Activated naive CD8-positive, alpha-beta T cell (primary cell): ENCODE measurements around the gene RCOR1.

Experiments used
- H3K27ac Mint-ChIP-seq: one replicate; pipeline ENCODE4 v1.8.0; 2021; ENCODE audit warnings: mixed read lengths
- H3K27me3 Mint-ChIP-seq: one replicate; pipeline ENCODE4 v1.8.0; 2021; ENCODE audit warnings: mixed read lengths
- H3K36me3 Mint-ChIP-seq: one replicate; pipeline ENCODE4 v1.8.0; 2021; ENCODE audit warnings: mixed read lengths
- H3K4me1 Mint-ChIP-seq: one replicate; pipeline ENCODE4 v1.8.0; 2021; ENCODE audit warnings: low read depth, mixed read lengths
- H3K4me3 Mint-ChIP-seq: one replicate; pipeline ENCODE4 v1.8.0; 2021; ENCODE audit warnings: mild to moderate bottlenecking, mixed read lengths
- H3K9me3 Mint-ChIP-seq: one replicate; pipeline ENCODE4 v1.8.0; 2021; ENCODE audit warnings: low read depth, mixed read lengths

Gene RCOR1

GRCh38 chr14:102711946-102712345 lies 119.5 kb downstream of the RCOR1 start:
- H3K4me1 Mint-ChIP-seq = peaks cover 2% of the 10 kb centered on the region
- H3K36me3 Mint-ChIP-seq = peaks cover 4% of the 10 kb centered on the region

DNA sequence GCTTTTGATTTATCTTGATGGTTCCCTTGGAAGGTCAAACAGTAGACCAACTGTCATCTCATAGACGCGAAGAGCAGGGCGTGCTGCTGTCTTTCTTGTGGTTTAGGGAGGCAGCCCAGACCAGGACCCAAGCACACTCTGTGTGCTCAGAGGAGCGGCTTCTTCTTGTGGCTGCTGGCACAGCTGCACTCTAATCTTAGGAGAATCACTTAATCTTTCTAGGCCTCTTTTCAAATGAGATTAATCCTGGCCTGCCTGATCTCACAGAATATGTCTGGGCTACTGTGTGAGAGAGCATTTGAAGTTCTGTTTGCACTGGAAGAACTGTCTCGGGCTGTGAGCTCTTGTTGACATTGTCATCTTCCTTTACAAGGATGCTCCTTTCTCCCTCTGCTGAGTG lies 124.8 kb downstream of the RCOR1 start:
- H3K9me3 Mint-ChIP-seq = no peaks in the 10 kb centered on the region
- H3K27me3 Mint-ChIP-seq = no peaks in the 10 kb centered on the region
- H3K4me3 Mint-ChIP-seq = no peak overlapping the region
- H3K4me1 Mint-ChIP-seq = peaks cover 8% of the 10 kb centered on the region
- H3K36me3 Mint-ChIP-seq = peaks cover 16% of the 10 kb centered on the region
- H3K27ac Mint-ChIP-seq = no peak overlapping the region

More at GRCh38 chr14:102711946-102712345, 119.5 kb downstream of the RCOR1 start:
- Mint-ChIP-seq H3K9me3 (no peaks in the 10 kb centered on the region), H3K27ac (no peak overlapping the region), H3K27me3 (no peaks in the 10 kb centered on the region), H3K4me3 (no peak overlapping the region)

- peaks cover 24% of the 10 kb centered on the region for H3K36me3 Mint-ChIP-seq
- H3K27ac Mint-ChIP-seq = no peak overlapping the region
- H3K4me1 Mint-ChIP-seq = no peaks in the 10 kb centered on the region
These were observed 130.2 kb downstream of the RCOR1 start for GRCh38 chr14:102722646-102723045.

GRCh38 chr14:102723650-102724049 lies 131.2 kb downstream of the RCOR1 start:
- Mint-ChIP-seq H3K36me3 (peaks cover 22% of the 10 kb centered on the region), H3K4me3 (no peak overlapping the region), H3K27me3 (no peaks in the 10 kb centered on the region), H3K27ac (no peak overlapping the region), H3K4me1 (no peaks in the 10 kb centered on the region), H3K9me3 (no peaks in the 10 kb centered on the region)

More at GRCh38 chr14:102722646-102723045, 130.2 kb downstream of the RCOR1 start:
- H3K4me3 Mint-ChIP-seq = no peak overlapping the region
- no peaks in the 10 kb centered on the region for H3K9me3 Mint-ChIP-seq
- H3K27me3 Mint-ChIP-seq = no peaks in the 10 kb centered on the region

DNA sequence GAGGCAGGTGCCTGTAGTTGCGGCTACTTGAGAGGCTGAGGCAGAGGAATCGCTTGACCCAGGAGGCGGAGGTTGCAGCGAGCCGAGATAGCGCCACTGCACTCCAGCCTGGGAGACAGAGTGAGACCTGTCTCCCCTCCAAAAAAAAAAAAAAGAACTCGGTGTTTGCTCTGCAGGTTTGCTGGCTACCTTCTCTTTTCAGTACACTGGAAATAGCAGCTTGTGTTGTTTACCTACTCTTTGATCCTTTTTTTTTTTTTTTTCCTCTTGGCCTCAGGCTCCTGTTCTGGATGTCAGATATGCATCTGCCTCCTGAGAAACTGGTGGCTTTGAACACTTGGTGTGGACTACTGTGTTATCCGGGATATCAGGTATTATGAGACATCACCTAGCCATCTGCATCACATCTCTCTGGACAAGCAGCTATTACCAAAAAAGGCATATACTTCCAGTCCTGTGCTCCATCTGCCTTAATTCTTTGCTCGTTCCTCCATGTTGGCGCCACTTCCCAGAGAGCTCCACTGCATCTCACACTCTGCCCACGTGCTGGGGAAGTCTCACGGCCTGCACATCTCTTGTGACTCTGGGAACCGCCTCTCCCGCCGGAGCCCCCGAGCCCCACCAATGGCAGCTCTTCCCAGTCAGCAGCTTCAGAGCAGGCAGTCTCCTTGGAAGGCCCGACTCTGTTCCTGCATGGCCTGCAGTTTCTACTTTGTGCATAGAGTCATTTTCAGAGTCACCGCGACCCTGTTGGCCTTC lies 133.9 kb downstream of the RCOR1 start:
- Mint-ChIP-seq H3K4me1 (no peaks in the 10 kb centered on the region), H3K27ac (no peak overlapping the region), H3K9me3 (no peaks in the 10 kb centered on the region), H3K27me3 (no peaks in the 10 kb centered on the region), H3K36me3 (peaks cover 16% of the 10 kb centered on the region), H3K4me3 (no peak overlapping the region)

DNA sequence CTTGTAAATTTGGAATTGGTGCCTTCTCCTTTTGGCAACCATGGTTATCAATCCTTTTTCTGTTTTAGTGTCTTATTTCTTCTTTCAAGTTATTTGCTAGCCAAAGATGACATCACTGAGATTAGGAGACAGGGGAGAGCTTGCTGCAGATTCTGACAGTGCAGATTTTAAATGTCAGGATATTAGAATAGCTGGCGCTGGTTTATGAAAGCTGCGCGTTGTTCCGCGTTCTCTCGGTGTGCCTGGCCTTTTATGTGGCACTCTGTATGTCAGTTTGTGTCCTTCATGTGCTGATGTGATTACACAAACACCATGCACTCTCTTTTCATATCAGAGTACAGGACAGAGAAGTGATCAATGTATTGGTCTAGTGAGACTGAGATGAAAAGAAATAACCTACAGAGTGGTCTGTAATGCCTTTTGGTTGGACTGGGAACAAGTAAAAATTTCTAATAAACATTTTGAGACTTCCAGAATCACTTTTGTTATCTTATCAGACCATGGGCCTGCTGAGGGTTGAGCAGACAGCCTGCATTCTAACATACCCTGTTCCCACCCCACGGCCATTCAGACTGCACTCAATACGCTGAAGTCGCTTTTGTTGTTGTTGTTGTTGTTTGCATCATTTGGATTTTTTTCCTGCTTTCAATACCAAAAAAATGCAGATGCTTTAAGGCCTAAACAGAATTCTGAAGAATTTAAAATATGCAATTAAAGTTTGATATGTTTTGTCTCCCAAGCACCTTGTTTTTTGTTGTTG lies 135.1 kb downstream of the RCOR1 start:
- peaks cover 16% of the 10 kb centered on the region for H3K36me3 Mint-ChIP-seq
- no peaks in the 10 kb centered on the region for H3K4me1 Mint-ChIP-seq
- H3K9me3 Mint-ChIP-seq = no peaks in the 10 kb centered on the region
- H3K27ac Mint-ChIP-seq = no peak overlapping the region
- H3K27me3 Mint-ChIP-seq = no peaks in the 10 kb centered on the region
- no peak overlapping the region for H3K4me3 Mint-ChIP-seq

GRCh38 chr14:102728501-102728900 lies 136.1 kb downstream of the RCOR1 start:
- Mint-ChIP-seq H3K36me3 (peaks cover 16% of the 10 kb centered on the region), H3K27ac (no peak overlapping the region), H3K9me3 (no peaks in the 10 kb centered on the region), H3K4me3 (no peak overlapping the region), H3K4me1 (no peaks in the 10 kb centered on the region), H3K27me3 (no peaks in the 10 kb centered on the region)

- H3K4me1 Mint-ChIP-seq = no peaks in the 10 kb centered on the region
- H3K9me3 Mint-ChIP-seq = no peaks in the 10 kb centered on the region
- H3K4me3 Mint-ChIP-seq = no peak overlapping the region
- H3K36me3 Mint-ChIP-seq = peaks cover 13% of the 10 kb centered on the region
- H3K27me3 Mint-ChIP-seq = no peaks in the 10 kb centered on the region
- no peak overlapping the region for H3K27ac Mint-ChIP-seq
These were observed 136.8 kb downstream of the RCOR1 start for GRCh38 chr14:102729268-102729667.

GRCh38 chr14:102729825-102730224 lies 137.4 kb downstream of the RCOR1 start:
- H3K4me3 Mint-ChIP-seq = no peak overlapping the region
- H3K9me3 Mint-ChIP-seq = no peaks in the 10 kb centered on the region
- no peak overlapping the region for H3K27ac Mint-ChIP-seq
- H3K4me1 Mint-ChIP-seq = no peaks in the 10 kb centered on the region
- peaks cover 10% of the 10 kb centered on the region for H3K36me3 Mint-ChIP-seq
- no peaks in the 10 kb centered on the region for H3K27me3 Mint-ChIP-seq

DNA sequence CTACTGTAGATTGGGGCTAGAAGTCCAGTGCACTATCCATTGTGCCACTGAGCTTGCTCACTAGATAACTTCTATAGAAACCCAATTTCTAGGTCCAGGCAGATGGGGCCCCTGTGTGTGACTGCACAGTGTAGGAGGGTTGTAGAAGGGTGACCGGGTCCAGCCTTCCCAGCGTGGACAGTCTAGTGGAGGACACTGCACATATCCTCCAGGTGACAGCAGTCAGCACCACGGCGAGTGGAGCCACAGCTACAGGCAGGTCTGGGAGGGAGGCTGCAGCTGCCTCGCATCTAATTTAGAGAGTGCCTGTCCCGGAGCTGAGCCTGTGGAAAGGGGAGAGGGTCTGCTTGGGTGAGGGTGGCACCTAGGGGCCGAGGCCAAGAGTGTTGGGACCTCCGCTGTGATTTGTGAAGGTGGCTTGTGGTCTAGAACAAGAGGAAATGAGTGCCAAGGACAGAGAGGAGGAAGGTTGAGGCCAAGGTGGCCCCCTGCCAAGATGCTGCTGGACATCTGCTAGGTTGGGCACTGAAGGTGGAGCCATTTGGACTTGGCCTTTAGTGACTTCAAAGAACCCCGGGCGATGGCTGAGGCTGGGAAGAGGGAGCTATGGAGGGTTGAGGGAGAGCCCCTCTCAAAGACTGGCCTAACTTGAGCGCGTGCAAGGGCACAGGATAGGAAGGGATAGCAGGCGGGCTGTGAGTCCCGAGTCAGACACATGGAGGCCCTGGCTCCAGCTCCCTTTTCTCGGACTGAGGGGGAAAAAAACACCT lies 138.8 kb downstream of the RCOR1 start:
- Mint-ChIP-seq H3K9me3 (no peaks in the 10 kb centered on the region), H3K4me1 (no peaks in the 10 kb centered on the region), H3K4me3 (no peak overlapping the region), H3K27ac (peak overlapping the region; percentile 30), H3K27me3 (no peaks in the 10 kb centered on the region), H3K36me3 (peaks cover 10% of the 10 kb centered on the region)

DNA sequence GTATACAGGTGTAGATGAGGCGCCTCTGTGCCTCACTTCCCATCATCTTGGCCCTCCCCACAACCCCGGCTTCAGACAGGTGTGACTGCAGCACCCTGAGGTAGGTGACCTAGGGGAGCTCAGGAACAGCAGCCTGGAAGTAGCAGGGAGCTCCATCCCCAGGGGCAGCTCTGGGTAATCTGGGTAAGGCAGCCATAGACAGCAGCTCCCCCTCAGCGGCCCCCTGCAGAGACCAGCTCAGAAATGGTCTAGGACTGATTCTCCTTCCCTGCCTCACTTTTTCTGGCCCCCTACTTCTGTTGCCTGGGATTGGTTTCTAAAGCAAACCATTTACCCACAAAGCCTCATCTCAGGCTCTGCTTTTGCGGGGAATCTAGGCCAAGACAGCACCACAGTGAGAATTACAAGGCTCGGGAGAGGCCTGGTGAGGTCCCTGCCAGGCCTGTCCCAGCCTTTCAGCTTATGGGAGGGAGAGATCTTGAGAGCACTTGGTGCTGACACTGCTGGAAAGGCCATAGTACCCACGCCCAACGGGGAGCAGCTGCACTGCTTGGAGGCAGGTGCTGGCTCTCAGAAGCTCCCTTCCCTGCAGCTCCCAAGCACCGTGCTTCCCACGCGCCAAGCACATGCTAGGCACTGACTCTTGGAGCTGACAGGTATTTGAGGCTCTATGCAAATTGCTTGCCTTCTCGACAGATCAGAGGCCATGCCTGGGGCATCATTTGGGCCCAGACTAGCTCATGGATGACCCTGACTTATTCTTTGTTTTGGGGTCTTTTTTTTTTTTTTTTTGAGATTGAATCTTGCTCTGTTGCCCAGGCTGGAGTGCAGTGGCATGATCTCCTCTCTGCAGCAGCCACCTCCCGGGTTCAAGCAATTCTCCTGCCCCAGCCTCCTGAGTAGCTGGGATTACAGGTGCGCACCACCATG lies 139.7 kb downstream of the RCOR1 start:
- Mint-ChIP-seq H3K27me3 (no peaks in the 10 kb centered on the region), H3K9me3 (no peaks in the 10 kb centered on the region), H3K36me3 (peaks cover 6% of the 10 kb centered on the region), H3K4me3 (no peak overlapping the region), H3K4me1 (no peaks in the 10 kb centered on the region), H3K27ac (no peak overlapping the region)

DNA sequence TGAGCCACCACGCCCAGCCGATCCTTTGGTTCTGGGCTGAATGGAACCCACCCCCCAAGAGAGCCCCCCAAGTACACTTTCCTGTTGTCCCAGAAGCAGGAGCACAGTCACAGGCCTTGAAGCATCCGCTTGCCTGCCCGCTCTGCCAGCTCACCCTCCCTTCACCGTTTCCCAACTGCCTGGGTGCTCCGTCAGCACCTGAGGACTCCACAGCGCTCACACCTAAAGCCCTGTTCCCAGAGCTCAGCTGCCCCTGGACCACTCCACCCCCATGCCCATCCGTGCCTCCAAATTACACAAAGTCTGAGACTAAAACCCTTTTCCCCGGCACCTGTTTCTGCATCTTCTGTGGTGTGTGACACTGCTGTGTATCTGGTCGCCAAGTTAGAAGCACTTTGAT lies 140.5 kb downstream of the RCOR1 start:
- Mint-ChIP-seq H3K27ac (peak overlapping the region; percentile 54), H3K4me3 (no peak overlapping the region), H3K27me3 (no peaks in the 10 kb centered on the region), H3K4me1 (no peaks in the 10 kb centered on the region), H3K36me3 (peaks cover 2% of the 10 kb centered on the region), H3K9me3 (no peaks in the 10 kb centered on the region)

DNA sequence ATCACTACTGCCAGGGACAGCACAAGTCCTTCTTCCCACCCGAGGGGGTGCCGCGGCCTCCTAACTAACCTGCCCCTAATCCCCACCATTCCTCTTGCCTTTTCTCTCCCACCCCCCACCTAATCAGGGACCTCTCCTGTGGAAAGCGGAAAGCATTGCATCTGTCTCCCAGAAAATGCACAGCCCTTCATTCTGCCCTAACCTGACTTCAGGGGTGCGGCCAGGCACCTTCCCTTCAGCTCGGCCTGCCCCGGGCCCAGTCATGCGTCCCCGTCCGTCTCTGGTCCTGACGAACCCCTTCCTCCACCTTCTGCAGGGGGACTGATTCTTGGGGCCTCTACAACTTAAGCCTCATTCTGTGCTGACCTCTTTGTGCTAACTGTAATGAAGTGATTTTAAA lies 140.9 kb downstream of the RCOR1 start:
- H3K4me3 Mint-ChIP-seq = no peak overlapping the region
- H3K27ac Mint-ChIP-seq = no peak overlapping the region
- peaks cover 2% of the 10 kb centered on the region for H3K36me3 Mint-ChIP-seq
- H3K4me1 Mint-ChIP-seq = no peaks in the 10 kb centered on the region
- H3K27me3 Mint-ChIP-seq = no peaks in the 10 kb centered on the region
- no peaks in the 10 kb centered on the region for H3K9me3 Mint-ChIP-seq

DNA sequence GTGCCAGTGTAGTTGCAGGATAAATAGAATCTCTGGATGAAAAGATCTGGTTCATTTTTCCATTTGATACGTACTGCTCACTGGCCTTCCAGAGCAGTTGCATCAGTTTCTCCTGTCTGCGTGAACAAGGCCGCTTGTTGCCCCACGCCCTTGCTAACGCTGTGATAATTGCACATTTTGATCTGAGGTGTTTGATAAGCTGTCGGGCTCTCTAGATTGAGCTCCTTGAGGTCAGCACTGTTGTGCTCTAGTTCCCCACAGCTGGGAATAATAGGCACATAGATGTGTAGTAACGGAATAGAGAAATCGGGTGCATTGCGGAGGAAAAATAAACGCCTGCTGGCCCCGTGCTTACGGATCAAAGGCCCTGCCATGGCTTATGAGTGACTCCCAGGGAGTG lies 142.0 kb downstream of the RCOR1 start:
- Mint-ChIP-seq H3K9me3 (no peaks in the 10 kb centered on the region), H3K36me3 (peaks cover 2% of the 10 kb centered on the region), H3K4me1 (no peaks in the 10 kb centered on the region)

More for the DNA sequence above, 142.0 kb downstream of the RCOR1 start:
- no peak overlapping the region for H3K27ac Mint-ChIP-seq
- no peak overlapping the region for H3K4me3 Mint-ChIP-seq
- H3K27me3 Mint-ChIP-seq = no peaks in the 10 kb centered on the region
